Neural progenitor cell (in vitro differentiated cells): ENCODE results near the gene TPCN2. TPM values are rescaled to one million over a fixed set of nuclear protein-coding genes. Genes with fewer than 3 reads are reported as not detected.
A peak's percentile ranks its signal among the peaks of the same experiment; 100 is the strongest.

Experiments
- DNase-seq: peaks from one replicate; pipeline ENCODE4 v3.0.0-alpha.2; 2016; ENCODE audit warnings: low spot score
- H2AFZ ChIP-seq: fragments of 200-600 bp; sonication (generic); replicated peaks from 2 replicates; pipeline ENCODE4 v1.6.1; 2016; ENCODE audit warnings: antibody characterized with exemption
- H3F3A ChIP-seq: fragments of 200-600 bp; sonication (generic); 2 replicates; pipeline ENCODE4 v1.6.1; 2016; ENCODE audit warnings: antibody characterized with exemption, low read depth
- H3K27ac ChIP-seq: fragments of 200-600 bp; sonication (generic); 2 replicates; pipeline ENCODE4 v1.5.1; 2016; ENCODE audit warnings: mild to moderate bottlenecking
- H3K27me3 ChIP-seq: fragments of 200-600 bp; sonication (generic); 2 replicates; pipeline ENCODE4 v1.6.1; 2016; ENCODE audit warnings: mild to moderate bottlenecking, moderate library complexity
- H3K36me3 ChIP-seq: fragments of 200-600 bp; sonication (generic); 2 replicates; pipeline ENCODE4 v1.5.1; 2016
- H3K4me1 ChIP-seq: fragments of 200-600 bp; sonication (generic); 2 replicates; pipeline ENCODE4 v1.6.1; 2016; ENCODE audit warnings: mixed run types
- H3K4me2 ChIP-seq: fragments of 200-600 bp; sonication (generic); 2 replicates; pipeline ENCODE4 v1.6.1; 2016
- H3K4me3 ChIP-seq: fragments of 200-600 bp; sonication (generic); 2 replicates; pipeline ENCODE4 v1.5.1; 2016
- H3K79me2 ChIP-seq: fragments of 200-600 bp; sonication (generic); 2 replicates; pipeline ENCODE4 v1.6.1; 2016; ENCODE audit warnings: low read depth
- H3K9ac ChIP-seq: fragments of 200-600 bp; sonication (generic); 2 replicates; pipeline ENCODE4 v1.6.1; 2016
- H3K9me3 ChIP-seq: fragments of 200-600 bp; sonication (generic); 2 replicates; pipeline ENCODE4 v1.5.1; 2016; ENCODE audit warnings: low read depth
- H4K20me1 ChIP-seq: fragments of 200-600 bp; sonication (generic); 2 replicates; pipeline ENCODE4 v1.6.1; 2016; ENCODE audit warnings: low read depth
- H3K27ac Mint-ChIP-seq: 3 replicates; pipeline ENCODE4 v1.8.0; 2021; ENCODE audit warnings: mixed read lengths
- H3K27me3 Mint-ChIP-seq: 2 replicates; pipeline ENCODE4 v1.8.0; 2022; ENCODE audit warnings: low read depth, mild to moderate bottlenecking, inconsistent platforms, moderate library complexity, mixed read lengths; ENCODE audit not compliant: insufficient read depth
- H3K36me3 Mint-ChIP-seq: 3 replicates; pipeline ENCODE4 v1.8.0; 2021; ENCODE audit warnings: mixed read lengths
- H3K4me1 Mint-ChIP-seq: 3 replicates; pipeline ENCODE4 v1.8.0; 2021; ENCODE audit warnings: mixed read lengths
- H3K4me3 Mint-ChIP-seq: 3 replicates; pipeline ENCODE4 v1.8.0; 2021; ENCODE audit warnings: mild to moderate bottlenecking, moderate library complexity, mixed read lengths
- H3K9me3 Mint-ChIP-seq: 3 replicates; pipeline ENCODE4 v1.8.0; 2020; ENCODE audit warnings: mixed read lengths
- CTCF ChIP-seq: fragments of 200-600 bp; sonication (generic); IDR thresholded peaks from 2 replicates; pipeline ENCODE4 v1.5.1; 2017; ENCODE audit warnings: antibody characterized with exemption, mild to moderate bottlenecking
- EZH2 ChIP-seq: fragments of 200-600 bp; sonication (generic); IDR thresholded peaks from 2 replicates; pipeline ENCODE4 v1.6.1; 2017; ENCODE audit warnings: antibody characterized with exemption, mild to moderate bottlenecking, moderate library complexity
- EZH2phosphoT487 ChIP-seq: fragments of 200-600 bp; sonication (generic); IDR thresholded peaks from 2 replicates; pipeline ENCODE4 v1.6.1; 2017; ENCODE audit warnings: antibody characterized with exemption
- total RNA-seq: library from RNA; depleted of rRNA; stranded (reverse); fragments of >200 nt; gene quantifications from 2 replicates; pipeline ENCODE4 v1.2.3, GENCODE V29; 2015; ENCODE audit warnings: low replicate concordance

Gene TPCN2
- total RNA-seq, 1 donor from 2014 or later = 7.2 TPM

DNA sequence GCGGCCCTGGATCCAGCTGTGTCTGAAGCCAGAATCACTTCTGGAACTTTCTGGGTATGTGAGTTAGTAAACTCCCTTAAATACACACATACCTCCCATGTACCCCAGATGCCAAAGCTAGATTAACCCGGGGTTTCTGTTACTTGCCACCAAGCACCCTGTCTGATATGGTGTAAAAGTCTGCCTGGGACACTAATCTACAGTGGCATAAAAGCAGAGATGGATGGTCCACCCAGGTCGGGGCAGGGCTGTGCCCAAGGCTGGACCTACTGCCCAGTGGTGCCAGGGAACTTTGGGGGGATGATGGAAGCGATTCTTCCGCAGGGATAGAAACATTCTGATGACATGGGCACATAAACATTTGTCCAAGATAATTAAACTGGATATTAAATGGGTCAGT, 48.3 kb upstream of the TPCN2 start:
- H3K36me3 ChIP-seq = no peaks in the 10 kb centered on the region
- no peaks in the 10 kb centered on the region for H3F3A ChIP-seq
- H3K4me2 ChIP-seq = no peak overlapping the region
- no peaks in the 10 kb centered on the region for H3K9me3 ChIP-seq
- H3K4me1 Mint-ChIP-seq = peaks cover 9% of the 10 kb centered on the region
- no peaks in the 10 kb centered on the region for H3K36me3 Mint-ChIP-seq
- H3K4me3 Mint-ChIP-seq = no peak overlapping the region
- H2AFZ ChIP-seq = no peak overlapping the region
- no peaks in the 10 kb centered on the region for H3K79me2 ChIP-seq
- no peak for DNase-seq
- no peaks in the 10 kb centered on the region for H3K9me3 Mint-ChIP-seq
- H3K27me3 ChIP-seq = no peaks in the 10 kb centered on the region
- no peak overlapping the region for H3K27ac ChIP-seq
- TF ChIP-seq EZH2phosphoT487 = no peak
- TF ChIP-seq EZH2 = no peak
- TF ChIP-seq CTCF = no peak
- no peak overlapping the region for H3K27ac Mint-ChIP-seq
- no peaks in the 10 kb centered on the region for H4K20me1 ChIP-seq
- peaks cover 4% of the 10 kb centered on the region for H3K27me3 Mint-ChIP-seq
- no peaks in the 10 kb centered on the region for H3K4me1 ChIP-seq
- no peak overlapping the region for H3K4me3 ChIP-seq
- H3K9ac ChIP-seq = no peak overlapping the region

DNA sequence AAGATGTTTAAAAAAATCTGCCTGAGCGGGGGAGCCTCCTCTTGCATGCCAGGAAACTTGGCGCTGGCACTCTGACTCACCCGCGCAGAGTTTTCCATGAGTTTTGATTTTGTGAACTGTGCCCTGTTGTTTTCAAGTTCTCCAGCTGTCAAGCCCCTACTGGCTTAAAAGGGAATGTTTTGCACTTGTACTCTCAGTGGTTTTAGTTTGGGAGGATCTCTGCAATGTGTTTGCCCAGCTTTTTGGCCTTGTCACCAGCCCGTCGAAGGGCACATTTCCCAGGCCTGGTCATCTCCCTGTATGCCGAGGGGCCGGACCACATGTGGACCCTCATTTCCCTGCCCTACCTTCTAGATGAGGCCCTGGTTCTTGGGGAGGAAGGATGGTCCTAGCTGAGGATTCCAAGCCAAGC, 47.9 kb upstream of the TPCN2 start:
- no peaks in the 10 kb centered on the region for H3K79me2 ChIP-seq
- Mint-ChIP-seq H3K27ac (no peak overlapping the region), H3K4me3 (no peak overlapping the region), H3K9me3 (no peaks in the 10 kb centered on the region), H3K27me3 (peaks cover 4% of the 10 kb centered on the region), H3K36me3 (no peaks in the 10 kb centered on the region), H3K4me1 (peaks cover 9% of the 10 kb centered on the region)
- H3K9ac ChIP-seq = no peak overlapping the region
- H3K27ac ChIP-seq = no peak overlapping the region
- H3K27me3 ChIP-seq = no peaks in the 10 kb centered on the region
- H3K4me1 ChIP-seq = no peaks in the 10 kb centered on the region
- H3K4me3 ChIP-seq = no peak overlapping the region
- no peak for DNase-seq
- H3F3A ChIP-seq = no peaks in the 10 kb centered on the region
- H3K9me3 ChIP-seq = no peaks in the 10 kb centered on the region
- H3K4me2 ChIP-seq = no peak overlapping the region
- no peak for TF ChIP-seq EZH2phosphoT487
- TF ChIP-seq EZH2 = no peak
- TF ChIP-seq CTCF = peak; percentile 29
- no peaks in the 10 kb centered on the region for H4K20me1 ChIP-seq
- no peaks in the 10 kb centered on the region for H3K36me3 ChIP-seq
- no peak overlapping the region for H2AFZ ChIP-seq

- Mint-ChIP-seq H3K27me3 (peaks cover 4% of the 10 kb centered on the region), H3K36me3 (no peaks in the 10 kb centered on the region), H3K4me1 (peaks cover 9% of the 10 kb centered on the region), H3K9me3 (no peaks in the 10 kb centered on the region), H3K4me3 (no peak overlapping the region), H3K27ac (no peak overlapping the region)
- Histone ChIP-seq H3K79me2 (no peaks in the 10 kb centered on the region), H3K4me3 (no peak overlapping the region), H3K27ac (no peak overlapping the region), H3K4me2 (no peak overlapping the region), H3K9me3 (no peaks in the 10 kb centered on the region), H3K4me1 (no peaks in the 10 kb centered on the region), H3K9ac (no peak overlapping the region), H3K27me3 (no peaks in the 10 kb centered on the region), H3K36me3 (no peaks in the 10 kb centered on the region), H2AFZ (no peak overlapping the region), H3F3A (no peaks in the 10 kb centered on the region), H4K20me1 (no peaks in the 10 kb centered on the region)
- no peak for DNase-seq
- no peak for TF ChIP-seq EZH2phosphoT487
- TF ChIP-seq CTCF = no peak
- TF ChIP-seq EZH2 = no peak
Observed at GRCh38 chr11:69001243-69002081, 47.3 kb upstream of the TPCN2 start.
